HUDEP-2 (cell line): Measurements from ENCODE around the gene PGAP6.
"Not testable (repeated sequence)": the region's sequence is repeated elsewhere in the genome, so short reads cannot be mapped to it uniquely, and the experiment has no call there.

ENCODE experiments used
- DNase-seq, 76 experiments: peaks; one replicate each; lab custom pipeline; 2025; ENCODE audit not compliant: unreplicated experiment in 76 of 76; lab: John Stamatoyannopoulos, UW

Gene PGAP6

DNA sequence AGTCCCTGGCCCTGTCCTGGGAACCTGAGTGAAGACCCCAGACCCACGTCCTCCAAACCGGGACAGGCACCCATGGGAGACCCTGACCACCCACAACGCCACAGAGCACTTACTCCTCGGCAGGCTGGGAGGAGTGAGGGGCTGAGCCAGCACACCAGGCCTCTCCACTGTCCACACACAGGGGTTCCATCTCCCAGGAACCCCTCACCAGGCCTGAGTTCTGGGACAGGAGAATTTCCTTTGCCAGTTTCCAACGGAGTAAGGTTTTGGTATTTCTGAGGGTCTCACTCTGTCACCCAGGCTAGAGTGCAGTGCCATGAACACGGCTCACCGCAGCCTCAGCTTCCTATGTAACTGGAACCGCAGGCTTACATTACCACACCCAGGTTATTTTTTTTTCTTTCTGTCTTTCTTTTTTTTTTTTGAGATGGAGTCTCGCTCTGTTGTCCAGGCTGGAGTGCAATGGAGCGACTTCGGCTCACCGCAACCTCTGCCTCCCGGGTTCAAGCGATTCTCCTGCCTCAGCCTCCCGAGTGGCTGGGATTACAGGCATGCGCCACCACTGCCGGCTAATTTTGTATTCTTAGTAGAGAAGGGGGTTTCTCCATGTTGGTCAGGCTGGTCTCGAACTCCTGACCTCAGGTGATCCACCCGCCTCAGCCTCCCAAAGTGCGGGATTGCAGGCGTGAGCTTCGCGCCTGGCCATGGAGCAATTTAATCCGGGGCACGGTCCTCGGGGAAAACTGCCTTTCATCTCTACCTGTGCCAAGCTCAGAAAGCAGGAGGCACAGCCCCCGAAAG is 1.6 kb downstream of the PGAP6 start:
- DNase-seq: no peak

DNA sequence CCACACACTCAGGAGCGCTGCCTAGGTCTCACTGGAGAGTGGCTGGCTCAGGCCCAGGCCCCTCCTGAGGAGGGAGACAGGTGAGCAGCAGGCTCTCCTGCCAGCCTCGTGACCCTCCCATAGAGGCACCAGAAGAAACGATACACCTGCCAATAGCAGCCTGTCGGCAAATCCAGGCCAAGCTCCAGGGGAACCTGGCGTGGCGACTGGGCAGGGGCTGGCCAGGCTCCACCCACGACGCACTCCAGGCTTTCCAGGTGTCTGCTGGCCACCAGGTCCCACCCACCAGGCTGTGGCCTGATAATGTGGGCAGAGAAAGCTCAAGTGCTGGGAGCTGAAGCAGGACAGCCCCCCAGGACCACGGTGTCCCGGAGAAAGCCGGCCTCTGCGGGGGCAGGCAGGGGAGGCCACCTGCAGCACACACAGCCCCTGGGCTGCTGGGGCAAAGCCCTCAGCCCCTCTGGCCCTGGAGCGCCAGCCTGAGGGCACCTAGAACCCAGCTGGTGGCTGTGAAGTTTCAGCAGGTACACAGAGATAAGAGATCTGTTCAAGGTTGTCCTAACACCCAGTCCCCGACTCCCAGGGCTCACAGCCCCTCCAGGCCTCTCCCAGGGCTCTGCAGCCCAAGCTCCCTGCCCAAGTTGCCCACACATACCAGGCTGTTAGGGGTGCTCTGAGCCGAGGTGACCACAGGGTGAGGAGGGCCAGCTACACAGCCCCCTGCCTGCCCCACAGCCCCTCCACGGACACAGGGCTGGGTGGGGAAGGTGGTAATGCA is 2.4 kb downstream of the PGAP6 start:
- no peak for DNase-seq

DNA sequence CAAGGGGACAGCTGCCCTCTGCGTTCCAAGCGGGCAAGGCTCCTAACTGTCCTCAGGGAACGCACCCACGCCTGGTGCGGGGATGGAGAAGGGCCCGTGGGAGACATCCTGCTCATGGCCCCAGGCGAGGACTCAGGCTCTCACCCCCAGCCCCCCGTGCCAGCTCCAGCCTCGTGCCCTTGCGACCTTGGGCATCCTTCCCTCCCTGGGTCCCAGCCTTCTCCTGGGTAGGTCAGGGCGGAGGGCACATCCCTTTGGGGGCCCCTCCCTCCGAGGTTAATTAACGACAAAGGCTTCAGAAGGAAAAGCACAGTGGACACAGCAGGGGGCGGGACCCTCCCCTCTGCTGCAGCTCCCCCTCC is 3.0 kb downstream of the PGAP6 start:
- no peak for DNase-seq

DNA sequence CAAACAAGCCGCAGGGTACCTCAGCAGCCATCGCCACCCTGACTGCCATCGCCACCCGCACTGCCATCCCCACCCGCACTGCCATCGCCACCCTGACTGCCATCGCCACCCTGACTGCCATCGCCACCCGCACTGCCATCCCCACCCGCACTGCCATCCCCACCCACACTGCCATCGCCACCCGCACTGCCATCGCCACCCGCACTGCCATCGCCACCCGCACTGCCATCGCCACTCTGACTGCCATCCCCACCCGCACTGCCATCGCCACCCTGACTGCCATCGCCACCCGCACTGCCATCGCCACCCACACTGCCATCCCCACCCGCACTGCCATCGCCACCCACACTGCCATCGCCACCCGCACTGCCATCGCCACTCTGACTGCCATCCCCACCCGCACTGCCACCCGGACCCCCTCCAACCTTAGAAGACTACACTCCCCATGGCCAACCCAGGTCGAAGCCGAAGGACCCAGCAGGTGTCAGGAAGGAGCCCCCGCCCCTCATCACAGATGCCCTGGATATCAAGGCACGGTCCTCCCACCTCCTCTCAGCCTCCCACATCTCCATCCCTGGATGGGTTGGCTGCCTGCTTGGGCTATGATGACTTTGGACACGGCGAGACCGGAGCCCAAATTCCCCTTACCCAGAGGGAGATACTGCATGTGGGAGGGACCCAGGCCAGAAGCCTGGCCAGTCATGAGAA is 3.5 kb downstream of the PGAP6 start:
- not testable (repeated sequence) for DNase-seq

DNA sequence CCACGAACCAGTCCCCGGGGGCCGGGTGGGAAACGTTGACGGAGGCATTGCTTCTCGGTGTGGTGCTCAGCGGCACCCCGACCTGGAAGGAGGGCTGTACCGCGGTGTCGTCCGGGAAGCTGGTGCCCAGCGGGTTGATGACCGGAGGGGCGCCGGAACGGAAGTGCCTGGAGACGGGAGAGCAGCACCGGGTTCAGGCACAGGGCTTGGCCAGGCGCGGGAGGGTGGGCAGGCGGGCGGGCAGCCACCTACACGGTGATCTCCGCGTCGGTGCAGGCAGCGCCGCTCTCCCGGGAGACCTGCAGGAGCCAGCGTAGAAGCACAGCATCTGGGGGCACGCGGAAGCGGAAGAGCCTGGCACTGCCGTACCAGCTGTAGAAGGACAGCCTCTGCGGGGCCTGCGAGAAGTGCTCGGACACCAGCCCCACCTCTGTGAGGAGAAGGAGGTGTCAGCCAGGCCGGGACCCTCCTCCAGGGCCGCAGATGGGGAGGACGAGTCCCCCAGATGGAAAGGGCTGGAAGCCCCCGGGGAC is 4.3 kb downstream of the PGAP6 start:
- no peak for DNase-seq

DNA sequence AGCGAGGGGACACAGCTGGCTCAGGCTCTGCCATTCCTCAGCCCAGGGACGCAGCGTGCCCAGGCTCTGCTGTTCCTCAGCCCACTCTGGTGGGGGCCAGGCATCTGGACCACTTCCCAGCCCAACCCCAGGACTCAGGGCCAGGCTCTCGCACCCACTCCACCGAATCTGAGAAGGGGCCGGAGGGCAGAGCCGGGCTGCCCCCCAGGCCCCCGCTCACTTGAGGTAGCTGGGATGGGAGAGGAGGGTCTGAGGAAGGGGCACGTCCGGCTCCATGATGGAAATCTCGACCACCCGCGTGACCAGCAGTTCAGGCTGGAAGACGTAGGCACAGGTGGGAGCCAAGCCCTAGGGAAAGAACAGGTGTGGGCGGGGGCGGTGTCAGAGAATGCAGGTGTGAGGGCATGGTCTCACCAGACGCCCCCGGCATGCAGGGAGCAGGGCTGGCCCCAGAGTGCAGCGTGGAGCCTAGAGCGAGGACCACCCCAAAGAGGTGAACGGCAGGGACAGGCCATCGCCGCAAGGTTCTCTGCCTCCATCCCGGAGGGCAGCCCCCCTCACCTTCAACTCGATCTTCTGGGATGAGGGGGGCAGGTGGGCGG is 4.9 kb downstream of the PGAP6 start:
- DNase-seq: no peak

DNA sequence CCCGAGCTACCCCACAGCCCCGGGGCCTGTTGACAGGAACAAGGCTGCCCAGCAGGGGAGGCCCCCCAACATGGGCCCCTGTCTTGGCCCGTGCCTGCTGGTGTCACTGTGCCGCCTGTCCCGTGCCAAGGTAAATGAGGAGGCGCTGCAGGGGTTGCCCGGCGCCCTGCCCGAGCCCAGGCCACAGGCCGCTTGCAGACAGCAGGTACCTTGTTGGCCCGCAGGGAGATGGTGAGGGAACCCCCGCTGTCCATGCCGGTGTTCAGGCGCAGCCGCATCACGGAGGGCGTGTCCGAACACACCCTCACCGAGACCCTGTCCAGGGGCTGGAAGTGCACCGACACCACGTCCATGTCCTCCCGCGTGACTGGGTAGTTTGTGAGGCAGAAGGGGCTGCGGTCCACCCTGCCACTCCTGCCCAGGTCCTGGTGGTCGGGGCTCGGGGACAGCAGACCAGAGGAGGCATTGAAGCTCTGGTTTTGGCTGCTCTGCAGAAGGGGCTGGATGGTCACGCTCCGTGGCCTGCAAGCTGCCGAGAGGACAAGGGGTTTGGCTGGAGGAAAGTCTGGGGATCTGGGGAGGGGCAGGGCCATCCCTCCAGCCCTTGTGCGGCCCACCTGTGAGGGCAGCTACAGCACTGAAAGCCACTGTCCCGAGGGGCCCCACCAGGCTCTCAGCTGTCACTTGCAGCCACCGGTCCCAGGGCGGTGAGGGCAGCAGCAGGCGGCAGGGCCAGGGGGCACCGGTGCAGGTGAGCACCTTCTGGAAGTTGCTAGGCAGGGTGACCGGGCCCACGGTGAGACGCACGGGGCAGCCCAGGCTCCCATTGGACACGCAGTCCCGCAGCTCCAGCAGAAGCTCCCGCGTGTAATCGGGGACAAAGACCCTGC is 5.6 kb downstream of the PGAP6 start:
- no peak for DNase-seq

DNA sequence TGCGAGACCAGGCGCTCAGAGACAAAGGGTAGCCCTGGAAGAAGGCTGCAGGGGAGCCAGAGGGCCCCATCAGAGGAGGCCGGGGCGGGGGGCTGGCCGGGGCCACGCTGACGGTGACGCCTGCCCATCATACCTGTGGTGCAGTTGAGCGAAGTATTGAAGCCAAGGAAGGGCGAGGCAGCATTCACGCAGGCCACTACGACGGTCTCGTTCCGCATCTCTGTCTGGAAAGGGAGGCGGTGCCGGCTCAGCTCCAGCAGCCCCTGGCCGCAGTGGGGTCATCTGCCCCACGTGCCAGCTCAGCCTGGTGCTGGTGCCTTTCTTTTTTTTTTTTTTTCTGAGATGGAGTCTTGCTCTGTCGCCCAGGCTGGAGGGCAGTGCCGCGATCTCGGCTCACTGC is 6.6 kb downstream of the PGAP6 start:
- no peak for DNase-seq

DNA sequence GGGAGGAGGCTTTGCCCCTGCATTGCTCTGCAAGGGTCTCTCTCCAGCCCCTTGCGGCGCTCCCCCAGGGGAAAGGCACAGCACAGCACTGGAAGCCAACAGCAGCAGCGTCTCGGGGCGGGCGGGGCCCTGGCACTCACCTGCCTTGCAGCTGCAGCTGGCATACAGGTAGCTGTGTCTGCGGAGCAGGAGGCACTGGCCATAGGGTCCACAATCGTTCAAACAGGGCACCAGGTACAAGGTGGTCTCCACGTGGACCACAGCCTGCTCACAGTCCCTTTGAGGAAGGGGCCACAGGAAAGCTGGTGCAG is 7.2 kb downstream of the PGAP6 start:
- no peak for DNase-seq

DNA sequence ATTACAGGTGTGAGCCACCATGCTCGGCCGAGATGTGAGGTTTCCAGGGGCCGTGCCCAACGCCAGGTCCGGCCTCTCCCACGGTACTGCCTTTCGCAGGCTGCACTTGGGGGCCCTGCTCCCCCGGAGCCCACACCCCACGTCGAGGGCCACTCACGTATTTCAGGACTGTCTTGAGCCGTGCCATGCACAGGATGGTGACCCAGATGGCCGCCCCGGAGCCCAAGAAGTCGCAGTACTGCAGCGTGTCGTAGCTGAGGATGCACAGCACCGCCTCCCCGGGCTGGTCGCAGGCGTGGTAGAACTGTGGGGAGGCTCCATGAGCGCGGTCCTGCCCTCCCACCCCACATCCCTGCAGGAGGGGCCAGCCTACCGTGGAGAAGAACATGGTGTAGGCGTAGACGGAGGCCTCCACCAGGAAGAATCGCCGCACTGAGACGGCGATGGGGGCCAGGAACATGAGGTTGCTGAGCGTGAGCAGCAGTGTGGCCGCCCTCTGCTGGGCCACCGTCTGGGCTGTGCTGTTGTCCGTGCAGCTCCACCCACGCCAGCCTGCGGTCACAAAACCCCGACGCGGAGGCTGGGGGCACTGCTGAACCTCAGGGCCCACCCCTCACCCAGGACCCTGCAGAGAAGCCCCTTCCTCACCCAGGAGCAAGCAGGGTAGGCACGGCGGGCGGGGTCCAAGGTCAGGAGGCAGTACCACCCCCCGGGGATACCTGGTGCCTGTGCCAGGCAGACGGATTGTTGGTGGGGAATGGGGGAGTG is 7.7 kb downstream of the PGAP6 start:
- no peak for DNase-seq

DNA sequence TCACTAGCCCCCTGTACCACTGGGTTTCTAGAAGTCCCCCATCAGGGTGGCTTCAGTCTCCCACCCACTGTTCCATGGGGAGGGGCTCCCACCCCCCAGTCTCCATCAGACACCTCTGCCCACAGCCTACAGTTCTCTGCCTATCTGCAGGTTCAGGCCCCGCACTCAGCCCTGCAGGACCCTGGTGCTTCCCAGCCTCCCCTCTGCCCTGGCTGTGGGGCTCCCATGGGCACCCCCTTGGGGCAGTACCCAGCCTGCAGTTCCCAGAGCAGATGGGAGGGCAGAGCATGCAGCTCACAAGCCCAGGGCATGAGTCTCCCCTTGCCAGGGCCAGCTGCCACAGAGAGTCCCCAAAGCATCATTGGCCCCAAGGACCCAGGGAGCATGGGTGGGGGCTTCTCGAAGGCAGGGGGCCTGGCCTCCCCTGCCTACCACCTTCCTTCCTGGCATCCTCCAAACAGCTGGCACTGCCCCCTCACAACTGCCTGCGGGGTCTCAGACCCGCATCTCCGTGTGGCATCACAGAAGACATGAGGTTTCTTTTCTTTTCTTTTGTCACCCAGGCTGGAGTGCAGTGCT is 8.7 kb downstream of the PGAP6 start:
- DNase-seq: no peak

DNA sequence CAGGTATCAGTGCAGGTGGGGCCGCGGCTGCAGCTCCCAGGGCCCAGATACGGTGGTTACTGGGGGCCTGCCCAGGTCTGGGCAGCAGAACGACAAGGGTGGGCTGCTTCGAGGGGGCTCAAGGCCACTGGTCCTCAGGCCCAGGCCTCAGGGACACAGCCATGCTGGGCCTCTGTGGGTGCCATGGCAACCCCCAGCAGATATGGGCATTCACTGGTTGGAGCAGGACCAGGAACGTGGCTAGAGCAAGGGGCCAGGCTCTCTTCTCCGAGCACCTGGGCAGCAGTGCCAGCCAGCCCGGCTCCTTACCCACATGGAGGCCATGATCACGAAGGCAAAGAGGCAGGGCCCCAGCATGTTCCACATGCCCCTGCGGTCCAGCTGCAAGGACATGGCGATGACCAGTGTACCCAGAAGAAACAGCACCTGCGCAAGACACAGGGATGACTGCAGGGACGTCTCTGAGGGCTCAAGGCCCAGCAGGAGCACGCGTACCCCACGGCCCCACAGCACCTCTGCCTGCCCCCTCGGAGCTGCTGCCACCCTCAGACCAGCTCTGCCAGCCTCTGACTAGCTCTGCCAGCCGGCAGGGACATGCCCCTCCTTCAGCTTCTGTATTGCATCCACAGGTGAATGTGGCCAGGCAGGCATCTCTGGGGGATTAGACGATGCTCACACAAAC is 9.3 kb downstream of the PGAP6 start:
- DNase-seq: no peak

DNA sequence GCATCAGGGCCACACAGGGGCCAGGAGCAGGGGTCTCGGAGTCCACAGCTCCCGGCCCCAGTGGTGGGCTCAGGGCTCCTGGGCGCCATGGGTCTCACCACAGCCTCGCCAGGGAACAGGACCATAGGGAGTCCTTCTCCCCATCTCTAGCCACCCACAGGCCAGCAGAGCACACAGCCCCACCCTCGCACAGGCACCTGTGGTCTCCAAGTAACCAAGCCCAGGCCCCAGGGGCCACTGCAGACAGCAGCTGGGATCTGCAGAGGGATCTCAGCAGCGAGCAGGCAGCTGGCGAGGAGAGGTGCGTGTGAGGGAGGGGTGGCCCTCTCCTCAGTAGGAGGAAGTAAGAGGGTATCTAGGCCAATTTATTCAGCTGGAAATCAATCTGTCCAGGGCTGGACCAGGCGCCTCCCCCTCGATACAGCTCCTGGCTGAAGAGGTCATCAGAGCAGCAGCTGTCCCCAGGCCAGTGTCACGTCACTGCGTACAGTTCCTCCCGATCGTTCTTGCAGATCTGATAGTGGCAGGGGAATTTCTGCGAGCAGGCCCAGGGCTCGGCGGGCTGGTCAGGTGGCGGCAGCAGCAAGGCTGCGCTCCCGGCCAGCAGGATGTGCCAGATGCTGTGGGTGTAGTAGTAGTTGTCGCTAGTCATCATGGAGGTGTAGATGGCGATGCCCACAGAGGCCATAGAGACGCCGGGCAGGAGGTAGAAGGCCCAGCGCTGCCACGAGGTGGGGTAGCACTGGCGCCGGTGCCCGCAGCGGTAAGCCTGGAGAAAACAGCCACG is 10.1 kb downstream of the PGAP6 start:
- DNase-seq: no peak

DNA sequence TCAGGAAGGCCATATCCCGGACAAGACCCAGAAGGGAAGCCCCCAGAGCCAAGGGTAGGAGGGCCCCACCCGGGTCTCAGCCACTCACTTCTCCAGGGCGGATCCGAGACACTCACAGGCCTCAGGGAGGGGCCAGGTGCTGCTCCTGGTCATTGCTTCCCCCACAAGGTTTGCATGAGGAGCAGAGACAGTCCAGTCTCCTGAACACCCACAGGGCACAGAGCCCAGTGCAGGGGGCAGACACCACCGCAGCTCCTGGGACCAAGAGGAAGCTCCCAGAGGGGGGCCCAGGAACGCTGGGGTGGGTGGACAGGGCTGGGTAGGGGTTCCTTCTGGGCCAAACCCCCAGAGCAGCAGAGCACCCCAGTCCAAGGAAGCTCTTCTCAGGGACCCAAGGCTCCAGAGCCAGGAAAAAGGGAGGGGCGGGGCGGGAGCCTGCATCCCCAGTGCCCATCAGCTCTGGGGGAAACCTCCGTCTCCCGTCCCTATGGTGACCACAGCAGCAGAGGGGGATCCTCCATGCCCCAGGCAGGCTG is 10.7 kb downstream of the PGAP6 start:
- DNase-seq: no peak

DNA sequence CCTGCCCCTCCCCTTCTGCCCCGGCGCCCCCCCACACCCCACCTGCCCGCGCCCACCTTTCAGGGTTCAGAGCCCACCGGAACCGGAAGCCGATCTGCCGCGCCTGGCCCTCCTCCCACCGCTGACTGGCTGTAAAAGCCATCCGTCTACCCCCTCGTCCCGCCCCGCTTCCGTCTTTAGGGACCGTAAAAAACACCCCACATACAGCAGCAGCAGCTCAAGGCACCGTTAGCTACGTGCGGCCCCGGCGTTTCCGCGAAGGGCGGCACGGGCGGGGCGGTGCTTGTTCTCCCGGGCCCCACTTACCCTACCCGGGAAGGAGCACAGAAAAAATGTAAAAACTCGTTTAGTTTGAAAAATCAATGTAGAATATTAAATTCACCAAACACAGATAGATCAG is 11.3 kb downstream of the PGAP6 start, which contains the start of gene MRPL28:
TSS of gene MRPL28 (minus strand) at position 96 of the 400 bp plus-strand sequence. CDS start 320 bp downstream, outside the sequence.
- DNase-seq: peak in 75 of 76 experiments; percentile 25 to 95 (median 88)

DNA sequence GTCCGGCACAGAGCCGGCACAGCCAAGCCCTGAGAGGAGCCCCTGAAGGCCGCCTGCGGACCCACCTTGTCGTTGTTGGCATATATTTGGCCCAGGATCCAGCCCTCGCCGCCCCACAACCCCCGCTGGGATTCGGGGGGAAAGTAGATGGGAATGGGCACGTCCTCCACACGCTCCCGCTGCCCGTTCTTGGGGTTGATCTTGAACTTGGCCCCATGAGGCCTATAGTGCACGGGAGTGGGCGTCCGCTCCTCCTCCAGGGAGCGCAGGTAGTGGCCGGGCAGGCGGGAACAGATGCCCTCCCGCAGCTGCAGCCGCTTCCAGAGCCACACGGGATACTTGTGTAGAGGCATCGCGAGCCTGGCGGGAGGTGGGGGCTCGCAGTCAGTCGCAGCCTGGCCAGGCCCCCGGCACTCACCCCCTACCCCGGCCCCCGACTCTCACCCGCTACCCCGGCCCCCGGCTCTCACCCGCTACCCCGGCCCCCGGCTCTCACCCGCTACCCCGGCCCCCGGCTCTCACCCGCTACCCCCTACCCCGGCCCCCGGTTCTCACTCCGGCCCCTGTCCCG is 11.8 kb downstream of the PGAP6 start:
- DNase-seq: peak in 1 of 76 experiments; percentile 24
